KG1 (cell line): ENCODE results near the gene BTF3L4.

Experiments used
- DNase-seq: peaks from one replicate; lab custom pipeline; 2025; lab: John Stamatoyannopoulos, UW

BTF3L4 gene

DNA sequence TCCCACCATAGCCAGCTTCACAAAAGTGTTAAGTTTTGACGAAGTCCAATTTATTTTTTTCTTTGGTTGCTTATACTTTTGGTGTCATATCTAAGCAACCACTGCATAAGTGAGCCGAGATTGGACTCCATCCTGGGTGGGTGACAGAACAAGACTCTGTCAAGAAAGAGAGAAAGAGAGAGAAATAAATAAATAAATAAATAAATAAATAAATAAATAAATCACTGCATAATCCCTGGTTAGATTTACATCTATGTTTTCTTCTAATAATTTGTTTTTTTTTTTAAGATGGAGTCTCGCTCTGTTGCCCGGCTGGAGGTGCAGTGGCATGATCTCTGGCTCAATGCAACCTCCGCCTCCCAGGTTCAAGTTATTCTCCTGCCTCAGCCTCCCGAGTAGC, 67.5 kb downstream of the BTF3L4 start:
- no peak for DNase-seq

DNA sequence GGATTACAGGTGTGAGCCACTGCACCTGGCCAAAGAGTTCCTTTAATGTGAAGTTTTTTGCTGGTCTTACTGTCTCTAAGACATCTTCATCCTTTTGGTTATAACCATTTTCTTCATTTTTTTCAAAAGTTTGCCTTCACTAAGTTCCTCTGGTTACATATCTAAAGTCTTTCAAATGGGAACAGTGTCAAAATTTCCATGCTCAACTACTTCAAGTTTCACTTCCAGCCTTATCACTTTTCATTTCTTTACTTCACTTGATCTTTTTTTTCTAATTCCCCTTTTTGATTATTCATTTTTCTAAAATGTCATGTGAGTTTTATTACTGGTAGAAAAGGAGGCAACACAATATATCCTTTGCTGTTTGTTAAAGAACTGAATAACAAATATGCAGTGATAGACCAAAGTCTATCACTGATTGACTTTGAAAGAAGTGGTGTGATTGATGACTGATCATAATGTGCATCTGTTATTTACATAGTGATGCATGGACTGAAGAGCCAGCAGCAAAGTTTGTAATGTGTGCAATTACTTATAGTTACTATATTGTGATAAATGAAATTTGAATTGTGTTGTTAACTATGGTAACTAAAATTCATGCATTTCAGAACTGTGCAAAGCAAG, 69.8 kb downstream of the BTF3L4 start:
- DNase-seq = no peak

DNA sequence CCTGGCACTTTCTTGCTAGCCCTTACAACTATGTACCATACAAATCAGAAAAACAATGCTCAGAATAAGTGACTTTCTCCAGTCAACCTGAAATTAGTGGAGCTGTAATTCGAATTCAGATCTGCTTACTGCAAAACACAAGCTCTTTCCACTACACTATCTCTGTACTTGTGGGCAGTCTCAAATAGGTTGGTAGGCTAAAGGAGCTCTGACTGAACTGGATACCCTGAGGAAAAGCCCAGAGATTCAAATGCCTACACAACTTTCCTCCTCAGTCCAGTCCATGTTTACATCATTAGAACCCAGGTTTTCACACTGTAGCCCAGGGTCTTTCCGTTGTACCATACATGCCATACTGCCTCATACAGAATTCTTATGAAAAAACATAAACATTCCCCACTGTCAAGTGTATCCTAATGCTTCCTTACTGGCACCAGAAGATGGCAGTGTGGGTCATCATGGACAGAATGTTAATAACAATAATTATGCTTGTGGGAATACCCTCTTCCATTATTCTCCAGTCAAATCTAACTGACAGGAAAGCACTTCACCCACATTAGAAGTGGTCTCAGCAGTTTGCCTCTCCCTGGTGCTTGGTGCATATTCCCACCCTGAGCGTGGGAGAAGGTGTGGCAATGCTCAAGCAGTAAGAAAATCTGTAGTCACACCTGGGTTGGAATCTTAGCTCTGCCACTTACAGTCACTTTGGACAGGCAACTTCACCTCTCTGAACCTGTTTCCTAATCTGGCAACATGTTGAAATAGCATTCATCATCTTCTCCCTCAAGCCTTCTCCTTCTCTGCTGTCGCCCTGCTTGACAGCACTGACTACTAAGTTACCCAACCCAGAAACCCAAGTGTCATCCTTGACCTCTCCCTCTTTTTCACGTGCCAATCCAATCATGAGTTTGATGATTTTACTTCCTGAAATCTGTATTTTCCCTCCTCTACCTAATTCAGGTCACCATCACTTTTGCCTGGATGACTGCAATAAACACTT, 71.4 kb downstream of the BTF3L4 start:
- DNase-seq = peak; percentile 20

DNA sequence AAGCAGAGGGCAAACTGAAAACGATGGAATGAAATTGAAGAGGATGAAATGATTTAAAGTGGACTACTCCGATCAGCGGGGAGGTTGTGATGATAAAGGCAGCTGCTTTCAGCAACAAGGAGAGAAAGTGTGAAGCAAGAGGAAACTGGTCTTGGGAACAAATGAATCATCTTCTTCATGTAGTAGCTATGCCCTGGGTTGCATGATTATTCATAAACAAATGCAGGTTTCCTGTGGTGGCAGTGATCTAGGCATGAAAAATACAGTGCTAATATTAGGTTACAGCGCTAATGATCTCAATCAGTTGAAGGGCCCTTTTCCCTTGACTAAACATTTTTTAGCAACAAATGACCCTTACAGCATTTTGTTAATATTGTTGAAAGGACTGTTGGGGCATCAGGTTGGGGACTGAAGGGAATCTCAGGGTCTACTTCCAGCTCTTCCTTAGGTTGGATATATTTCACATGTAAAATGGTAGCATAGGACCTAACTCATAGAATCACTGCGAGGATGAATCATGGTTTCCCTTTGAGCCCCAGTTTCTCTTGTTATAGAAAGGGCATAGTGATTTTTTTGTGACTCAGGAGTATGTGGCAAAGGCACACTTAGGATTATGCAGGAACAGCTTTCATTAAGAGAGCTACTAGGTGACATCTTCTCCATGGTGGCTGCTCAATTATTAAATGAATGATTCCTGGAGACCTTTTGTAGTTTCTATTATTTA, 83.9 kb downstream of the BTF3L4 start:
- no peak for DNase-seq
